Daoy (cell line): Measurements from ENCODE around the gene SMYD1. TPM values are rescaled to one million over a fixed set of nuclear protein-coding genes. Genes with fewer than 3 reads are reported as not detected.

ENCODE experiments used
- DNase-seq: peaks from one replicate; pipeline ENCODE4 v3.0.0-alpha.2; 2015; ENCODE audit warnings: low read depth
- total RNA-seq: library from RNA; depleted of rRNA; stranded (reverse); fragments of >200 nt; shearing (Covaris generic); gene quantifications from 2 replicates; pipeline ENCODE4 v1.2.3, GENCODE V29; 2014

SMYD1 gene
- total RNA-seq, 1 experiment from 2014 or later: not detected

- no peak for DNase-seq
These were observed 19.4 kb downstream of the SMYD1 start for GRCh38 chr2:88087073-88087472.

- no peak for DNase-seq
These were observed 20.1 kb downstream of the SMYD1 start for GRCh38 chr2:88087763-88088162.

- DNase-seq: no peak
These were observed 21.4 kb downstream of the SMYD1 start for GRCh38 chr2:88088999-88089398.

GRCh38 chr2:88090446-88091283 is 23.0 kb downstream of the SMYD1 start:
- DNase-seq: no peak

- DNase-seq: no peak
These were observed 24.3 kb downstream of the SMYD1 start for GRCh38 chr2:88091943-88092342.

- DNase-seq: no peak
These were observed 25.1 kb downstream of the SMYD1 start for GRCh38 chr2:88092773-88093172.

- DNase-seq: no peak
These were observed 27.4 kb downstream of the SMYD1 start for GRCh38 chr2:88095022-88095421.

- DNase-seq: no peak
These were observed 29.1 kb downstream of the SMYD1 start for GRCh38 chr2:88096708-88097107.

GRCh38 chr2:88097192-88097591 is 29.6 kb downstream of the SMYD1 start:
- no peak for DNase-seq

- DNase-seq: no peak
These were observed 30.4 kb downstream of the SMYD1 start for GRCh38 chr2:88097891-88098557.

GRCh38 chr2:88098558-88098900 is 30.9 kb downstream of the SMYD1 start:
- DNase-seq: no peak

- peak; percentile 62 for DNase-seq
These were observed 32.3 kb downstream of the SMYD1 start for GRCh38 chr2:88099798-88100488.

GRCh38 chr2:88100489-88100858 is 32.8 kb downstream of the SMYD1 start:
- DNase-seq: no peak

GRCh38 chr2:88108796-88109195 is 41.2 kb downstream of the SMYD1 start:
- DNase-seq: no peak

- DNase-seq: no peak
These were observed 43.2 kb downstream of the SMYD1 start for GRCh38 chr2:88110830-88111229.

GRCh38 chr2:88113069-88113468 is 45.4 kb downstream of the SMYD1 start:
- no peak for DNase-seq

- DNase-seq: no peak
These were observed 47.3 kb downstream of the SMYD1 start for GRCh38 chr2:88114889-88115288.

- no peak for DNase-seq
These were observed 48.3 kb downstream of the SMYD1 start for GRCh38 chr2:88115825-88116518.

- no peak for DNase-seq
These were observed 49.2 kb downstream of the SMYD1 start for GRCh38 chr2:88116669-88117432.

GRCh38 chr2:88117973-88118372 is 50.3 kb downstream of the SMYD1 start:
- DNase-seq: peak; percentile 12

GRCh38 chr2:88121678-88122077 is 54.1 kb downstream of the SMYD1 start:
- no peak for DNase-seq
